Testis (tissue), 3 donors: ENCODE data around the gene ANO2. TPM values are rescaled to one million over a fixed set of nuclear protein-coding genes. Genes with fewer than 3 reads are reported as not detected.

Source experiments
- DNase-seq: peaks from one replicate; pipeline ENCODE4 v3.0.0-alpha.2; 2019
- H3K27ac ChIP-seq, 2 donors: fragments of 200-600 bp; sonication (generic); one replicate each; pipeline ENCODE4 v1.5.1; 2019
- H3K27me3 ChIP-seq: fragments of 200-600 bp; sonication (generic); one replicate; pipeline ENCODE4 v1.5.1; 2019
- H3K36me3 ChIP-seq: fragments of 200-600 bp; sonication (generic); one replicate; pipeline ENCODE4 v1.5.1; 2017; ENCODE audit warnings: low read depth; ENCODE audit errors: missing control alignments
- H3K4me1 ChIP-seq: fragments of 200-600 bp; sonication (generic); one replicate; pipeline ENCODE4 v1.5.1; 2019
- H3K4me3 ChIP-seq, 2 donors: fragments of 200-600 bp; sonication (generic); one replicate each; pipeline ENCODE4 v1.5.1; 2017 to 2019
- H3K9me3 ChIP-seq: fragments of 200-600 bp; sonication (generic); one replicate; pipeline ENCODE4 v1.5.1; 2017
- POLR2A ChIP-seq: fragments of 450-650 bp; IDR thresholded peaks from one replicate; pipeline ENCODE4 v1.6.1; 2017; ENCODE audit warnings: antibody characterized with exemption, mild to moderate bottlenecking, moderate library complexity
- WGBS, 2 donors: methylation state at CpG; one replicate each; pipeline ENCODE4 v1.1.5; 2018; 5-methylcytosine and 5-hydroxymethylcytosine counted together
- intact Hi-C: fragments of 100-400 bp; cut with DNase I; formaldehyde crosslinking; loops from one replicate; pipeline ENCODE4 v1.15.1; 2023; ENCODE audit warnings: low total_unique reads
- polyA plus RNA-seq: library from polyadenylated mRNA; stranded (reverse); fragments of 350-450 nt; fragmentation: Illumina TruSeq; extraction: RNeasy Lipid Tissue Mini Kit (QIAGEN cat#74804); gene quantifications from one replicate; pipeline ENCODE4 v1.2.3, GENCODE V29; 2014; ENCODE audit warnings: low read depth, low replicate concordance; ENCODE audit not compliant: insufficient read depth
- total RNA-seq, 2 donors: library from RNA; depleted of rRNA; stranded (reverse); fragments of >200 nt; gene quantifications; one replicate each; pipeline ENCODE4 v1.2.3, GENCODE V29; 2016
- TF ChIP-seq, protein P1 (sequence below), 3 experiments: fragments of 450-650 bp in 2 of 3; fragments of 200-600 bp in 1 of 3; sonication (generic) in 1 of 3; IDR thresholded peaks; one replicate each; pipeline ENCODE4 v1.5.1; 2016 to 2019; ENCODE audit warnings: antibody characterized with exemption in 3 of 3, mild to moderate bottlenecking in 2 of 3, moderate library complexity in 1 of 3

ANO2 gene
- total and polyA plus RNA-seq, 3 donors from 2014 or later = 9.8 to 24.5 (median 24.4) TPM

DNA sequence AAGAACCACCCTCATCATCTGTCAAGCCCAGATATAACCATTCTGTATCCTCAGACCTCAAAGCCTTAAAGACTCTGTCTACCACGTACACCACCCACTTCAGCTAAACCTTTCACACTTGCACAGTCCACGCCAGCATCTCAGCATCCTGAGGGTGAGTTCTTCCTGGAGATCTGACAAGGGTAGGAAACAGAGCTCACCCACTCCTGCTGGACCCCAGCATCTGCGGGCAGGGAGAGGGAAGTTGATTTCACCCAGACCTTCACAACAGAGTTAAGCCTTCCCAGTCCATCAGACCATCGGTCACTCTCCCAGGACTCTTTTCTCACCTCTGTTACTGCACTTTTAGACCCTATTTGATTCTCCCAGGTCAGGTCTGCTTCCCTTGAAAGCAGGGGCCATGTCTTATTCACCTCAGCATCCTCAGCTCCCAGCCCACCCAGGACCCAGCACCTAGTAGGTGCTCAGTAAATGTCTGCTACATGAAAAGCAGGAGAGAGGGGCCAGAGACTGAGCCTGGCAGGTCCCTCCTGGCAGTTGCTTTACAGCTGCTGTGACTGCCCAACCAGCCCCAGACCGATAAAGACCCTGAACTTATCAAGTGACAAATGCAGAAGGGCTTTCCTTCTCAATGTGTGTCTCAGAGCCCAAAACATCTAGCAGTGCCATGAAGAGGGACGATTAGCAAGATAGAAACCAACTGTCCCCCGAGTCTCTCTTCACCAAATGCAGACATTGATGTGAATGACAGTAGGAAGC is 34.1 kb downstream of the ANO2 start:
- H3K36me3 ChIP-seq = no peaks in the 10 kb centered on the region

DNA sequence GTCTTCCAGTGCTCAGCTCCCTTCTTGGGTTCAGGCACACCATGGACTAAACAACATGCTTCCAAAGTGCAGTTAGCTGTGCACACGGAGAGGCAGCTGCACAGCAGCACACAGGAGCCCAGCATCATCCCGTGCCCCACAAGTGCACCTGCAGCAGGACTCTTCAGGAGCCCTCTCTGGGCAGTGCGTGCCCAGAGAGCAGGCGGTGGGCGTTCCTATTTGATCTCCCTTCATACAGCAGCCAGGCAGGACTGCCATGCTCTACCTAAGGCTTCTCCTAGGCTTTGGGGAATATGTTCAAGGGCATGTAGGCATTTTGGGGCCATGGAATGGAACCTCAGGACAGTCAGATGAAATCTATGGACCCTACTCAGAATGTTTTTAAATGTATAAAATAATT is 35.5 kb downstream of the ANO2 start:
- intact Hi-C loops = no loop called here
- no peak for TF ChIP-seq POLR2A
- TF ChIP-seq, protein P1, sequence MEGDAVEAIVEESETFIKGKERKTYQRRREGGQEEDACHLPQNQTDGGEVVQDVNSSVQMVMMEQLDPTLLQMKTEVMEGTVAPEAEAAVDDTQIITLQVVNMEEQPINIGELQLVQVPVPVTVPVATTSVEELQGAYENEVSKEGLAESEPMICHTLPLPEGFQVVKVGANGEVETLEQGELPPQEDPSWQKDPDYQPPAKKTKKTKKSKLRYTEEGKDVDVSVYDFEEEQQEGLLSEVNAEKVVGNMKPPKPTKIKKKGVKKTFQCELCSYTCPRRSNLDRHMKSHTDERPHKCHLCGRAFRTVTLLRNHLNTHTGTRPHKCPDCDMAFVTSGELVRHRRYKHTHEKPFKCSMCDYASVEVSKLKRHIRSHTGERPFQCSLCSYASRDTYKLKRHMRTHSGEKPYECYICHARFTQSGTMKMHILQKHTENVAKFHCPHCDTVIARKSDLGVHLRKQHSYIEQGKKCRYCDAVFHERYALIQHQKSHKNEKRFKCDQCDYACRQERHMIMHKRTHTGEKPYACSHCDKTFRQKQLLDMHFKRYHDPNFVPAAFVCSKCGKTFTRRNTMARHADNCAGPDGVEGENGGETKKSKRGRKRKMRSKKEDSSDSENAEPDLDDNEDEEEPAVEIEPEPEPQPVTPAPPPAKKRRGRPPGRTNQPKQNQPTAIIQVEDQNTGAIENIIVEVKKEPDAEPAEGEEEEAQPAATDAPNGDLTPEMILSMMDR (IDR thresholded peaks at IDR 0.05) = no peak
- 89 to 94% methylated on average over 5 of the region's 5 CpGs for WGBS, 2 donors
- Histone ChIP-seq H3K36me3 (no peaks in the 10 kb centered on the region), H3K4me1 (no peaks in the 10 kb centered on the region), H3K27me3 (no peaks in the 10 kb centered on the region), H3K27ac (no peak overlapping the region), H3K4me3 (no peak overlapping the region), H3K9me3 (no peaks in the 10 kb centered on the region)
- DNase-seq = no peak

More for the DNA sequence above, 34.1 kb downstream of the ANO2 start:
- Histone ChIP-seq H3K9me3 (no peaks in the 10 kb centered on the region), H3K4me3 (no peak overlapping the region), H3K4me1 (no peaks in the 10 kb centered on the region), H3K27ac (no peak overlapping the region), H3K27me3 (no peaks in the 10 kb centered on the region)
- intact Hi-C loops = no loop called here
- TF ChIP-seq, protein P1 (IDR thresholded peaks at IDR 0.05) = no peak
- no peak for TF ChIP-seq POLR2A
- 85 to 91% methylated on average over 6 to 7 of the region's 7 CpGs for WGBS, 2 donors
- no peak for DNase-seq

DNA sequence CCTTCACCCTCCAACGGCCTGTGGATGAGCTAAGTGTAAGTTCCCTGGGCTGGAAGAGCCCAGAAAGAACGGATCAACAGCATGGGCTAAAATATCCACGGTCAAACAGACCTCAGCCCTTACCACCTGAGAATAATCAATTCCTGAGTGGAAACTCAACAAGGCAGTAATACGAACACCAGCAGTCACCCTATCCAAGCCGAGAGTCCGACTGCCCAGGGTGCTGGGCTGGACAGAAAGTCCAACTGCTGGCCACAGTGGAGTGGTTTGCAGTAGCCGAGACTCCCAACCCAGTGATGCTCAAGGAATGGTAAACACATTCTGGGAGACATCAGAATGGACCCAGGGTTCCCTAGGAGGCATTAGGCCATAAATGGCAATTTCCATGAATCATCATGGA is 36.8 kb downstream of the ANO2 start:
- 86 to 94% methylated on average over 4 to 7 of the region's 7 CpGs for WGBS, 2 donors
- intact Hi-C loops = no loop called here

DNA sequence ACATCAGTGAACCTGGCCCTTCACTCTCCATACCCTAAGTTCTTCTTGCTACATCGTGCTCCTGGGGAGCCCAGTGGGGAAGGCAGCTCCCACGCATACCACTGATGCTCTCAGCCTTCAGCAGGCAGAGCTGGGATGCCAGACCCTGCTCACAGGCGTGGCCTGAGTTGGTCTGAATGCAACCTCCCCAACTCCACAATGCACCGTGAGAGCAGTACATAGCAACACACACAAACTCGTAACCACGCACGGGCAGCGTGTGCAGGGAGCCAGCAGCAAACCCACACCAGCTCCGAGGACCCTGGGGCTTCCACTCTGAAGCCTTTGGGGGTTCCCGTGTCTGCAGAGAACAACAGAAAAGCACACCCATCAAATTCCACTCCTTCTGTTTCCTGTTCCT is 37.3 kb downstream of the ANO2 start:
- H3K36me3 ChIP-seq = no peaks in the 10 kb centered on the region
- TF ChIP-seq POLR2A = no peak
- TF ChIP-seq, protein P1 (IDR thresholded peaks at IDR 0.05) = no peak
- DNase-seq = no peak
- intact Hi-C loops = no loop called here
- H3K27me3 ChIP-seq = no peaks in the 10 kb centered on the region
- no peak overlapping the region for H3K27ac ChIP-seq
- H3K9me3 ChIP-seq = no peaks in the 10 kb centered on the region
- H3K4me1 ChIP-seq = no peaks in the 10 kb centered on the region
- 53 to 56% methylated on average over 6 to 10 of the region's 10 CpGs for WGBS, 2 donors
- no peak overlapping the region for H3K4me3 ChIP-seq

More for the DNA sequence above, 36.8 kb downstream of the ANO2 start:
- Histone ChIP-seq H3K27ac (no peak overlapping the region), H3K4me3 (no peak overlapping the region), H3K4me1 (no peaks in the 10 kb centered on the region), H3K9me3 (no peaks in the 10 kb centered on the region), H3K27me3 (no peaks in the 10 kb centered on the region), H3K36me3 (no peaks in the 10 kb centered on the region)
- no peak for DNase-seq
- TF ChIP-seq, protein P1 (IDR thresholded peaks at IDR 0.05) = no peak
- no peak for TF ChIP-seq POLR2A

DNA sequence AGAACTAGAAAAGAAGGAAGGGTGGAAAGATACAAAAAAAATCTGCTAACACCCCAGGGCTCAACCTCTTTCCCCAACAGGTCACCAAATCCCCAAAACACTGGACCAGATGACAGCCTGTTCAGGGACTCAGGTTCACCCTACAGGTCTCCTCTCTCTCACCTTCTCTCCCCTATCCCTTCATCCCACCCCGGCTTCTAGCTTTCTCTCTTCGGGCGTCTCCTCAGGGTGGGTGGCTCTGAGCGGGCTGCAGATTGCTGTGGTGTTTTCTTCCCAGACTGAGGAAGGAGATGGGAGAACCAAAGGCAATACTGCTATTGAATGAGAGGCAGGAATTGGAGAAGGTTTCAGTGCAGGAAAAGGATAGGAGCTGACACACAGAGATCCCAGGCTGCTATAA is 39.3 kb downstream of the ANO2 start:
- intact Hi-C loops = no loop called here
- Histone ChIP-seq H3K4me1 (no peaks in the 10 kb centered on the region), H3K27me3 (no peaks in the 10 kb centered on the region), H3K4me3 (no peak overlapping the region), H3K36me3 (no peaks in the 10 kb centered on the region), H3K27ac (no peak overlapping the region), H3K9me3 (no peaks in the 10 kb centered on the region)
- WGBS, 2 donors = 92 to 97% methylated on average over 4 of the region's 4 CpGs
- DNase-seq = no peak
- TF ChIP-seq POLR2A = no peak
- TF ChIP-seq, protein P1 (IDR thresholded peaks at IDR 0.05) = no peak
